Keratinocyte (primary cell): ENCODE results near the gene GRIA2.
"Not testable (repeated sequence)": the region's sequence is repeated elsewhere in the genome, so short reads cannot be mapped to it uniquely, and the experiment has no call there.

Source experiments
- CTCF ChIP-seq, 3 experiments: IDR thresholded peaks in 1 of 3; conservative IDR thresholded peaks in 1 of 3; optimal IDR thresholded peaks in 1 of 3; 2 replicates in 2 of 3; 3 replicates in 1 of 3; pipeline versions ENCODE3 to v1.5.1; 2011; ENCODE audit warnings: low read length in 3 of 3, mild to moderate bottlenecking in 3 of 3, moderate library complexity in 2 of 3, control low read depth in 1 of 3, inconsistent platforms in 1 of 3; ENCODE audit not compliant: insufficient read depth in 2 of 3; ENCODE audit errors: extremely low read depth in 1 of 3
- EZH2 ChIP-seq: IDR thresholded peaks from one replicate; pipeline ENCODE4 v1.6.1; 2012; ENCODE audit warnings: inconsistent platforms, mild to moderate bottlenecking, low read length, moderate library complexity

DNA sequence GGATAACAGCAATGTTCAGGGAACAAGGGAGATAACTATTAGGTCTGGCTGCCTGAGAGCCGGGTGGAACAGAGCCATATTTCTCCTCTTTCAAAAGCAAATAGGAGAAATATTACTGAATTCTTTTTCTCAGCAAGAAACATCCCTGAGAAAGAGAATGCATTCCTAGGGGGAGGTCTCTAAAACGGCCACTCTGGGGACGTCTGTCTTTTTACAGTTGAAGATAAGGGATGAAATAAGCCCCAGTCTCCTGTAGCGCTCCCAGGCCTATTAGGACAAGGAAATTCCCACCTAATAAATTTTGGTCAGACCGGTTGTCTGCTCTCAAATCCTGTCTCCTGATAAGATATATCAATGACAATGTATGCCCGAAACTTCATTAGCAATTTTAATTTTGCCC, 37.6 kb downstream of the GRIA2 start:
- TF ChIP-seq CTCF (optimal IDR thresholded peaks at IDR 0.05 in 1 of 3, IDR thresholded peaks at IDR 0.05 in 1 of 3, conservative IDR thresholded peaks at IDR 0.05 in 1 of 3; ENCODE audit: extremely low read depth in 1 of 3, insufficient read depth in 2 of 3, low read length in 3 of 3); EZH2: not testable (repeated sequence)
